Activated CD4-positive, alpha-beta T cell treated with anti-CD3 and anti-CD28 coated beads for 48 hours (primary cell): ENCODE data around the gene MAPKAPK2.
A peak's percentile ranks its signal among the peaks of the same experiment; 100 is the strongest.

Source experiments
- DNase-seq: peaks from one replicate; pipeline ENCODE4 v3.0.0-alpha.2; 2020

MAPKAPK2 gene

DNA sequence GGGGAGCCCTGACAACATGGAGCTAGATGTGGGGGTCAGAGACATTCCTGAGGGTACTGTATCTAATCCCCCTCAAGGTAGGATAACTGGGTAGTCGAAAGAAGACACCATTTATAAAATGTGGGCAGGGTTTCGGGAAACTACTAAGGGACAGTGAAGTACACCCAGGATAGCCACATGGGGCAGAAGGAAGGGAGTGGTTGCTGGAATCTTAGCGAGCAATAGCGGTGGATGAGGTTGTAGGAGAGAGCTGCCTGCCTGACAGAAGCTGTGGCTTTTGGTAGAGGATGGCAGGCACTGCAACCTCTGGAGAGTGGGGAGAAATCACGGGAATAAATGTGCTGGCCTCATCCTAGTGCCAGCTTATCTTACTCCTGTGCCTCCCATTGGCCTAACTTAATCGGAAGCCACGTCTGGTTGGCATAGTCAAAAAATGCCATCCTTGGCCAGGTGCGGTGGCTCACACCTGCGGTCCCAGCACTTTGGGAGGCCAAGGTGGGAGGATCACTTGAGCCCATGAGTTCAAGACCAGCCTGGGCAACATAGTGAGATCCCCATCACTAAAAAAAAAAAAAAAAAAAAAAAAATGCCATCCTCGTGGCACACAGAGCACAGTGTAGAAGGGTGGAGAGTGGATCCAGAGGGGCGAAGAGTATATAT, 23.4 kb upstream of the MAPKAPK2 start:
- DNase-seq, result no peak

DNA sequence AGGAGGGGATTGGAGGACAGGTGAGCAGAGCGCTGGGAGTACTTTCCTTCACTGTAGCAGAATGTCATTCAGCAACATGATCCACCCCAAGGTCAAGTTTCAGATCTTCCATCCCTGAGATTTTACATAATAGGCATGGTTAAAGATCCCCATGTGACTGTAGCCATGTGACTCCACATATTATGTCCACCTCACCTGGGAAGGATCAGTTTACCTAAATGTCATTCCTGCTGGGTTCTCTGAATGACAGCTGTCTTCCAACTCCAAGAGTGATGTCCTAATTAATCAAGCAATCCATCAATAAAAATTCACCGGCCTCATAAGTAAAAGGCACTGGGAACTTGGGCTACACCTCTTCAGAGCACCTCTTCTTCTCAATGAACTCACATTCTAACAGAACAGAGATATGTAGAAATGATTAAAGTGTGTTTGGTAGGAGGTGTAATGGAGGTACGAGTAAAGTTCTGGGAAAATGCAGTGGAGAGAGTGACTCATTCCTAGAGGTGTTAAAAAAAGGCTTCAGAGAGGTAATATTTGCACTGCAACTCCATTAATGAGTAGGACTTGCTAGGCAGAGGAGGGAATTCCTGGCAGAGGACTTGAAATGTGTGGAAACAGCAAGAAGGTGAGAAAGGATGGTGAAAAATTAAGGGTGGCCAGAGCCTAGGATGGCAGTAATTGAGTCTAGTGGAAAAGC, 22.2 kb upstream of the MAPKAPK2 start:
- DNase-seq, result no peak

DNA sequence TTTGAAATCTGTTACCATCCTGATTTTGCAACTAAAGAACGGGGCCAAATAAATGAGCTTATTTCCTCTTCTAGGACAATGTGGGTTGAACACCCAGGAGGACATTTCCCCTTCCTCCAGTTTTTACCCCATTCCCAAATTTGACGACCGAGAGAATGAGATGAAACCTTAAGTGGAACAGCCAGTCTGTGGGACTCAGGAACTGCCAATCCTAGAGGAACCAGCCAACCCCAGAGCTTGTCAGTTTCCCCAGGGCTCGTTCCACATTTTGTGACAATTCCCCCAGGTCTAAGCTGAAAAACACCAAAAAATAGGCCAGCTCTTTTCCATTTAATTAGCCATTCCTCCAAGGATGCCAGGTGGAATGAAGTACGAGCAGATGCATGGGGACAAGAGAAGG, 21.3 kb upstream of the MAPKAPK2 start:
- no peak for DNase-seq

DNA sequence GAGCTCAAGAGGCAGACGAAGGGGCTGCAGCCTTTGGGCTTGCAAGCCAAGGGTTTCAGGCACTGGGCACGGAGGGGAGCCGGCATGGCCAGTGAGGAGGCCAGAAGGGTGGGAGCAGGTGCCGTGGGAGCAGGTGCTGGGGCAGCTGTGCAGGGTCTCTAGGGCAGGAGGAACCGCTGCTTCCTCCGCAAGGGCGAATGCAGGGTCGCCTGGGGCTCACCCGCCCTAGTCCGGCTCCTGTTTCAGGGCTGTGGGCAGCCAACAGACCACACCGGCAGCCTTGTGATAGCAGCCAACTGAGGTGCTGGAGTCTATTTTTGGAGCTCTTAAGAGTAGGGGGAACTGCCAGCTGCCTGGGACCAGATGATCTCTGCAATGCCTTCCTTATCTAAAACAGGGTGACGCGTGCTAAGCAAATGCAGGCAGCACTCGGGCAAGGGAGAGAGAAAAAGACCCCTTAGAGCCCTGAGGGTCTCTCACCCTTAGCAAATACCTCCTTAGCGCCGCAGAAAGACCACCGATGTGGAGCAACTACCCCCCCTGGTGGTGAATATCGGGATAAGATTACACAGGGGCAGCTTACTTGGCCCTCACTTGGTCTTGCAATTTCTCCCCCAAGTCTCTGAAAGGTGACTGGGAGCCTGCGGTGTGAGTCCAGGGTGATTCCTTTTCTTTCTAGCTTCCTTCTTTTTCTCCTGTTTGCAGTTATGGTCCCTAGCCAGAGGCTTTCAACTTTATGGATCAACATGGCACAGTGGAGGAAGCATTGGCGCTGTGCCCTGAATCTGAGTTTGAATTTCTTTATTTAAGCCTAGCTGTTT, 20.7 kb upstream of the MAPKAPK2 start:
- DNase-seq, result peak; percentile 80

DNA sequence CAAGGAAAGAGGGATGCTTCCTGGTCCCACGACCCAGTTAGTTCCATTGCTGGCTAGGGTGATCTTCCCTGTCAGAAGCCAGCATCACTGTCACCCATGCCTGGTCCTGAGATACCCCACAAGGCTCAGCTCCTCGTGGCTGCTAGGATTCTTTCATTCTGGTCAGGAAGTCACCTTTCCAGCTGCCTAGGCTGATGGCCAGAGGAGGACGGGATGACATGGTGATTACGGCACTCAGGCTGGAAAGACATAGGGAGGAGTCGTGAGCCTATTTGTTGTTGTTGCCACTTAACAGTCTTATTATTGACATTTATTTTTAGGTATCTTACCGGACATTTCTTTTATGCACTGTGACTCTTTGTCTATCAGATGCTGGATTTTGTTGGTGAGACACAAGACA, 20.0 kb upstream of the MAPKAPK2 start:
- no peak for DNase-seq

DNA sequence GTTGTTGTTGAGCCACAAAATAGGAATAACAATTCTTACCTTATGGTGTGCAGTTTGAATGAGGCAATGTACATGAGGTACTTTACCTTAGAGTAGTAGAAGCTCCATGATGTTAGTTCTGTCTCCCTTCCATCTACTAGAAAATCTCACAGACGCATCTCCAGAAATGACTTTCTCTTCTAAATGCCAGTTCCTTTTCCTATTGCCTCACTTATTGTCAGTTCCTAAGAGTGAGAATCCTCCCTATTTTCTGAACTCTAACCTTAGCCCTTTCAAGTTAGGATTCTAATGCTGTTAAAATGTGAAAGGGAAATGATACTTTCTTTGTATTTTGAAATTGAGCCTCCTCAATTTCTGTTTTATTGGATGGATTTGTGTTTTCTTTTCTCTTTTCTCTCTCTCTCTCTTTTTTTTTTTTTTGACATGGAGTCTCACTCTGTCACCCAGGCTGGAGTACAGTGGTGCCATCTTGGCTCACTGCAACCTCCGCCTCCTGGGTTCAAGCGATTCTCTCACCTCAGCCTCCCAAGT, 18.6 kb upstream of the MAPKAPK2 start:
- DNase-seq, result no peak

DNA sequence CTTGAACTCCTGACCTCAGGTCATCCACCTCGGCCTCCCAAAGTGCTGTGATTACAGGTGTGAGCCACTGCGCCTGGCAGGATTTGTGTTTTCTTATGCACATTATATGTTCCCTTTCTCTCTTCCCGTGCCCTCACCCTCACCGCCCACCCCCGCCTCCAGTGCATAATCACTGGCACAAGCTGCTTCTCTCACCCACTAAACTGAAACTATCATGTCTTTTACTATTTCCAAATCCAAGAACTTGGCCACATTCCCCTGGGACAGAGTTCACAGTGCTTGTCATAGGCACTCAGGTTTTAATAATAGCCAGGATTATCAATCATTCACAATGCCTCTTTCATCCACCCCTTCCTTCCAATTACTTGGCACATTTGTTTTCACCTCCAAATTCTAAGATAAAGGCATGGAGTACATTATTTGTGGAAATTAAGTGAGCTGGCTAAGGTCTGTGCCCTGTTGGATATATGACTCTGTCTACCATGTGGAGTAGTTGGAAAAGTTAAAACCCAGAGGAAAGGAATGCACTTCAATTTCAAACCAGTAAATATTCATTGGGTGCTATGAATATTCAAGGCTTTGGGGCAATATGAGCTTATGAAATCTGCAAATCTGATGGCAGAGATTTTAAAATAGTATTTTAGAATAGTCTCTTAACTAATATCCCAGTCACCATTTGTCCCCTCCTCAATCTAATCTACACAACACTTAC, 17.6 kb upstream of the MAPKAPK2 start:
- DNase-seq, result no peak

DNA sequence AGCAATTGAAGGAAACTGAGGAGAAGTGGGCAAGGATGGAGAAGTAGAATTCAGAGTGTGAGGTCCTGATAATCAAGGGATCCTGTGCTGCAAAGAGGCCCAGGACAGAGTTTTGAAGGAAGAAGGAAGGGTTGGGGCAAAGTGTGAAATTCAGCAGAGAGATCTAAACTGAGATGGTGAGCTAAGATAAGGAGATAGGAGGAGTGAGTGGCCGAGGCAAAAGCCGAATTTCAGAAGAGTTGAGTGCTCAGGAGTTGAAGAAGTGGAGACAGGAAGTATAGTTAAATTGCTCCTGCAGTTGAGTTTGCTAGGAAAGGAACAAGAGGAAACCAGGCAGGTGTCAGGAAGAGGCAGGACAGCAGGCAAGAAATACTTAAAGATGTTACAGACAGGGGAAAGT, 16.4 kb upstream of the MAPKAPK2 start:
- no peak for DNase-seq

DNA sequence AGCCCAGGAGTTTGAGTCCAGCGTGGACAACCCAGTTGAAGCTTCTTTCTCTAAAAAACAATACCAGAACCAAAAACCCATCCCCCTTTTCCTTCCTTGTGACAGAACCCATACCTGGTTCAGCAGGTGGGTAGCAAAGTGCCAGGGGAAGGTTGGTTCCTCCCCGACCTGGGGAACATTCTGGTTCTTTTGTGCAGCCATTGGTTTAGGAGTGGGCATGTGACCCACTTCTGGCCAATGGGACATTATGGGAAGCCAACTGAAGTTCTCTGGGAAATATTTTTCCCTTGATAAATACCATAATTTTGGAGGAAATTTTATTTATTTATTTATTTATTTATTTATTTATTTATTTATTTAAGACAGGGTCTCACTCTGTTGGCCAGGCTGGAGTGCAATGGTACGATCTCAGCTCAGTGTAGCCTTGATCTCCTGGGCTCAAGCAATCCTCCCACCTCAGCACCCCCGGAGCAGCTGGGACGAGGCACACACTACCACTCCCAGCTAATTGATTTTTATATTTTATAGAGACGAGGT, 15.8 kb upstream of the MAPKAPK2 start:
- DNase-seq, result no peak

DNA sequence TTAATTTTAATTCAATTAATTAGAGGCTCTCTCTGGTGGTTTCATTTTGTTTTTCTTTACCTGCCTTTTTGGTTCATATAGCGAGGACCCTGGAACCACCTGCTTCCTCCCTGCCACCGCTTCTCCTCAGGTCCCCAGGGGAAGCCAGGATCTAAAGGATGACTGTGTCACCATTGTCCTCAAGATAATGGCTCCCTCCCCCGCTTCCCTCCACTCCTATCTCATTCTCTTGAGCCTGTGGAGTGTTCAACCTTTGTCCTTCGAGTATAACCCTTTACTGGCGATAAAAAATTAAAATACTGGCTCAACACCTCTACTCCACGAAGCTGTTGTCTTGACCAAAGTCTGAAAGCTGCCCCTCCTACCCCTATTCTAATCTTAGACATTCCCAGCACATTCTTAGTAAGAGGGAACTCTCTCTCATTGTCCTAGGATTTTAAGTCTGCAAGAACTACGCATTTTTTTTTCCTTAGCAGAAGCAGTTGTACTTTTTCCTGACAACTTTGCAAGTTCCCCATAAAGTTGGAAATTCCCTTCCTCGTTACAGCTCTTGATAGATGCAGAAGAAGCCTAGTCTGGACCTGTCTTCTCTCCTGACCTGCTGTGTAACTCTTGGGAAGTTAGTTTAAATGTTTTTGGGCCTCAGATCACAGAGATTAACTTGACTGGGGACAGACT, 12.6 kb upstream of the MAPKAPK2 start:
- no peak for DNase-seq

DNA sequence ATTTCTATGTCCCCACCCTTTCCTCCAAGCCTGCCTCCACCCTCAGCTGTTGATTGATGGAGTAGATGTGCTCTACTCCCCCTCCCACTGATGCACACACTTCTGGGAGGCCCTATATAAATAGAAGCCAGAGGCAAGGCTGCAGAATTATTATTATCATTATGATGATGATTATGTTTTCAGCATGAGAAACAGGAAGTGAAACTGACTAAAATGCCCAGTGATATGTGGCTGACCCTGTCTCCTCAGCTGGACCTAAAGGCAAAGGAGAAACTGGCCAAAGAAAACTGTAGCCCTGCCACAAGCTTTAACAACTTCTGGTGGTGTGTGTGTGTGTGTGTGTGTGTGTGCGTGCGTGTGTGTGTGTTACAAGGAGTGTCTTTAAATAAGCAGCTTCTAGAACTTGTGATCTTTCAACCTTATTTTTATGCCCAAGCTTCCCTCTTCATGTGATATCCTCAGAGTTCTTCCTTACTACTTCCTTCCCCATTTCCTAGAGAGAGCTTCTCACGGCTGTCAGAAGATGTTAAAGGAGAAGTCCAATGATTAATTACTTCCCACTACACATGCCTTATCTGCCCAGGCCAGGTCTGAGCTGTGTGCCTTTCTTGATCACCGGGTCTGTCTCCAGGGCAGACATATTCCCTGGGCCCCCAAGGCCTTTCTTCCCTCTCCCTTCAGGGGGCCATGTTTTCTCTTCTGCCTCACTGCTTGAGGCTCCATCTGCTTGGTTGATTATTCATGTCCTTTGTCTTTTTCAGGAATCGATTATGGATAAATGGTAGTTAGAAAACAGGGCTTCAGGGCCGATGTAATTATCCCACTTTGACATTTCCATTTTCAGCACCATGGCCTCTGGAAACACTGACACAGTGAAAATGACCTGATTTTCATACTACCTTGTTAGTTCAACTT, 11.6 kb upstream of the MAPKAPK2 start:
- DNase-seq, result no peak

DNA sequence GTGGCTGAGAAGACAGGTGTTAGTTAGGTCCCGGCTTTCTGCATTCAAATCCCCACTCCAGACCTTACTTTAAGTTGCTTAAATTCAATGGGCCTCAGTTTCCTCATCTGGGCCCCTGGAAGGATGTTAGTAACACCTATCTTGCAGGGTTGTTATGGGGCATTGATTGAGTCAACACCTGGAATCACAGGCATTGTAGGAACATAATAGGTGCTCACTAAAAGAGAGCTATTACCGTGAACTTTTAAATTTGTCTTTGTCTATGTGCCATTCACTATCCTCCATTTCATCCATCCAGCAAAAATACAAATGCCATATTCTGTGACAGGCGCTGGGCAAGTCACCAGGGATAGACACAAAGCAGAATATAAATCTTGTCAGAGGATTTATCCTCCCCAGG, 10.5 kb upstream of the MAPKAPK2 start:
- DNase-seq, result no peak

DNA sequence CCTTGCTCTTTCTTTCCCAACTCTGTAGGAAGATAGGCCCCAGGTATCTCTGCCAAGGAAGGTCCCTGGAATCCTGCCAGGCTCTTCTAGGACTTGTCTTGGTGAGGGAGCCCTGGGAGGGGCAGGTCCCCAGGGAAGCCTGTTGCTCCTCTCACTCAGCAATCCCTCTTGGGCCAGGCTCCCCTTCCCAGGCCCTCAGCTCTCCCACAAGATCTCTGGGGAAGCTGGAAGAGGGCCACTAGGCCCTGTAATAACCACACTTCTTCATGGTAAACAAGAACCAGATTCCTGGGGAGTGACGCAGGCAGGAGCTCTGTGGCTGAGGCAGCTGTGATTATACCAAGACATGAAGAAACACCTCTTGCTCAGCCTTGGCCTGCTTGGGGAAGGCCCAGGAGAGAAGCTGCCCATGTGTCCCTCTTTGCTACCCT, 9.9 kb upstream of the MAPKAPK2 start:
- DNase-seq, result no peak

DNA sequence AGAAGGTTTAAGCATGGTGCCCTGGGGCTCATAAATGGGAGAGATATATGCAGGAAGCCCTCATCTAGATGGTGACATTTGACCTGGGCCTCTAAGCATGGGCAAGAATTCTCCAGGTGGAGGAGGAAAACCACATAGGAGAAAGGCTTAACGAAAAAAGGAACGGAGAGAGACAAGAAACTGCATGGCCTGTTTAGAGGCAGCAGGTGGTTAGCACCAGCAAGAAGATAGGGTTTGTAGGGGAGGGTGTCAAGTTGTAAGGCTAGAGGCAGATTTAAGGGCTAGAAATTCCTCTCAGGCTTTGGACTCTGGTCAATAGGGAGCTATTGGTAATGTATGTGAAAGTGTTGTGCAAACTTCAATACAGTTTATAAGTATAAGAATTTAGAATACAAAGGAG, 8.2 kb upstream of the MAPKAPK2 start:
- DNase-seq, result no peak

DNA sequence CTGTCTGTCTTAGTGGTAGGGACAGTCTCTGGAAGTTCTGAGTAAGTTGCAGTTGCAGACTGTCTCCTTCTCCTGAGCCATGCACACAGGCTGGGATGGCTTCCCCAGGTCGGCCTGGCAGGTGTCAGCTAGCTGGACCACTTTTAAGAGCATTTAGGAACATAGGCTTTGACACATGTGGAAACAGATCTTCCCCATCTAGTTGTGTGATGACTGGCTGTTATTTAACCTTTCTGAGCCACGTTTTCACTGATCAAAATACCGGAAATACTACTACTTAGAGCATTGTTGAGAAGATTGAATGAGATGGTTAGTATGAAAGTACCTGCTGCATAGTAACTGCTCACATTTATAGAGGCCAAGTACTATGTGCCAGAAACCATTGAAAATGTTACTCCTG, 6.2 kb upstream of the MAPKAPK2 start:
- DNase-seq, result no peak

DNA sequence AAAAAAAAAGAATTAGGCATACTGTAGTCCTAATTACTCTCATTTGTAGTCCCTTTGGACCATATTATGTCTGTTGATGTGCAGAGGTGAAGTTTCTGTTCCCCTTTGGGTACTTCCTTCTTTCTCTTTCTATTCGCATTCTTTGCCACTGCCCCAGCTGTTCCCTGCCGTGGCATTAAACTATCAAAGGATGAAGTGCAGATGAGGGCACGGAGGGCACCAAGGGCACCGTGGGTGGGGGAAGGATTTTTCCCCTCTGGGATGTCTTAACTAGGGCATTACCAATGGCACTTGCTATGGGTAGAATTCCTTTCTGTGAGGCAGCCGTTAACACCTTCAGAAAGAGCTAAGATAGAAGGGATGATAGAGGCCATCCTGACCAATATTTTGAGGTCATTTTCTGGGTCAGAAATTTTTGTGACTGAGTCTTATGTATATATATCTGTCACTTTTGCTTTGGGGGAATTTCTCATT, 4.9 kb upstream of the MAPKAPK2 start:
- no peak for DNase-seq

DNA sequence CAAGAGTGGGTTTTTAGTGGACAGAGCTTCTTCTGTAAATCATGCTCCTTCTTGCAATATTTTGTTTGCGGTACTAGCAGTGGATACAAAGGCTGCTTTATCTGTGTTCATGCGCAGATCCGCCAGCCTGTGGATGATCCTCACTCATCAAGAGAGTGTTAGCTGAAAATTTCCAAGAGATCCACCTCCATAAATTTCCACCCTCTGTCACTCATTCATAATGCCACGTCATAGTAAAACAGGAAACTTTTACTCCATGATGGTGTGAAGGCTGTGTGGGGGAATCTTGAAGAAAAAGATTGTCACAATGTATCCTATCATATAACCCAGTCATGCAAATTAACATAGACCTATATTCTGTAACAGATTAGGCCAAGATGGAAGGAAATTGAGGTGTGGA, 4.4 kb upstream of the MAPKAPK2 start:
- no peak for DNase-seq

DNA sequence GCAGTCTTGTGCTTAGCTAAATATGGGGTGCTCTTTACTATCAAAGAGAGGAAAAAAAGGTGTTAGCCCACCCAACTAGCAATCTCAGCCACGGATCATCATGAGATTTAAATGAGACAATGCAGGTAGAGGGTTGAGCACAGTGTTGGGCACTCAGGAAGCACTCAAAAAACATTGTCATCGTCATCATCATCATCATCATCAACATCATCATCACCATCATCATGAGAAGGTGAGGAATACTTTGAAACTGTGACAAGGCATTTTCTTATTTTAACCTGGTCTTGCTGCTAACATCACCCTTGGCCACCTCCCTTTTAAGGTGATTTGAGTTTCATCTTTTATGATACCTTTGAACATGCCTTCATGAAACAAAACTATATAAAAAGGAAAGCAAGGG, 3.3 kb upstream of the MAPKAPK2 start:
- DNase-seq, result no peak

DNA sequence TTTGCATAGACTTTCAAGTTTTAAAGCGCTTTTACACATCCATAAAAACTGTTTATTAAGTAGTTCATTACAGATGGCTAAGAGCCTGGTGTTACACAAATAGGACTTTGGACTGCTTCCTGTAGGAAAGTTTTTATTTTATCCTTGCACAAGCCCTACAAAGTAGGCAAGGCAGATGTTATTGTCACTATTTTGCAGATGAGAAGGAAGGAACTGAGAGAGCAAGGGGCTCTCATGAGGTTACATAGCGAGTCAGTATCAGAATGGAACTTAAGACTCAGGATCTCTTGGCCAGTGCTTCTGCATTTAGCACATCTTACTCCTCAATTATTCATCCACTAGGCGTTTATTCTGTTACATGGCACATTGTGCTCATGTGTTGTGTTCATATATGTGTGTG, 2.6 kb upstream of the MAPKAPK2 start:
- no peak for DNase-seq

DNA sequence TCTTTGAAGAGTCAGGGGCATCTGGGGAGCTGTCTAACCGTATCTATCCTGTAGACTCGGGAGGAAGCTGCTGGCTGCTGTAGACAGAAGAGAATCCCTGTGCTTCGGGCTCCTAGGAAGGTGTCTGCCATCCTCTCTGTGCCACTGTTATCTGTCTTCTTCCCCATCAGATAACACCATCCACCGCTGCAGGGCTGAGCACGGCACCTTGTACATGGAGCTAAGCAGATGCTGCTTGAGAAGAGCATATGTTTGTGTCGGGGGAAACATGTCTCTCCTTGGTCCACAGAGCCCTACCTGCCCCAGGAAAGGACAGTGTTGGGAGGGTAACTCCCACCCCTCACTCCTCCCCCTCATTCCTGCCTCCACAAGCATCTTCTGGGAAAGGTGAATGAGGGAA, 1.4 kb upstream of the MAPKAPK2 start:
- DNase-seq, result no peak

DNA sequence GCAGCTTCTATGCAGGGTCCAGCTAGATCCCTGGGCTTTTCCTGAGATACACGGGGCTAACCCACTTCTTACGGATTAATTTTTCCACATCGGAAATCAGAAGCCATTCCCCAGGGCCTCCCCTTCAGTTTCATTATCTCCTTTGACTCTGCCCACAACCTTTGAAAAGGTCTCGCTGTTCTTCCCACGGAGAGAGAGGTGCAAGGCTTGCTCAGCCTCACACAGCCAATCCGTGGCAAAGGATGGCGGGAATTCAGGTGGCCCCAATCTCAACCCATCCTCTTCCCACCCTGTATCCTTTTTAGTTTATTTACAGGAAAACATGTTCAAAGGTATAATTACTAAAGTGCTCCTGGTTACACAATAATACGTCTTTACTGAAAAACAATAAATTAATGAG, 702 bp upstream of the MAPKAPK2 start:
- no peak for DNase-seq
